DOHH2 (cell line): Measurements from ENCODE around the gene ZNF385D.

ENCODE experiments used
- CTCF ChIP-seq: fragments of 200-600 bp; sonication (generic); IDR thresholded peaks from one replicate; pipeline ENCODE4 v1.5.1; 2014; ENCODE audit warnings: antibody characterized with exemption, mild to moderate bottlenecking, low read depth, low read length; ENCODE audit not compliant: poor library complexity, severe bottlenecking
- EZH2phosphoT487 ChIP-seq: fragments of 200-600 bp; sonication (generic); IDR thresholded peaks from 2 replicates; pipeline ENCODE4 v1.6.1; 2017; ENCODE audit warnings: borderline replicate concordance, mild to moderate bottlenecking, antibody characterized with exemption, low read length, moderate library complexity, mixed read lengths

GRCh38 chr3:21433751-21434150 is 317.3 kb downstream of the ZNF385D start:
- TF ChIP-seq CTCF (no peak), EZH2phosphoT487 (no peak)
